OCI-LY1 (cell line): ENCODE results near the gene PDE4C.

Experiments
- H2AFZ ChIP-seq: fragments of 200-600 bp; sonication (generic), shearing (Covaris generic); 2 replicates; pipeline ENCODE4 v1.6.0; 2014; ENCODE audit warnings: antibody characterized with exemption, mild to moderate bottlenecking, low read length
- H3F3A ChIP-seq: fragments of 200-600 bp; sonication (generic), shearing (Covaris generic); 2 replicates; pipeline ENCODE4 v1.6.0; 2014; ENCODE audit warnings: mild to moderate bottlenecking, antibody characterized with exemption, low read length, moderate library complexity; ENCODE audit not compliant: insufficient read depth
- H3K27ac ChIP-seq: fragments of 200-600 bp; sonication (generic); 2 replicates; pipeline ENCODE4 v1.5.1; 2014; ENCODE audit warnings: low read length, mixed run types, mild to moderate bottlenecking, low read depth; ENCODE audit not compliant: poor library complexity, severe bottlenecking
- H3K27me3 ChIP-seq: fragments of 200-600 bp; sonication (generic); 2 replicates; pipeline ENCODE4 v1.6.0; 2014; ENCODE audit warnings: antibody characterized with exemption, mild to moderate bottlenecking, low read length, moderate library complexity; ENCODE audit not compliant: insufficient read depth
- H3K36me3 ChIP-seq: fragments of 200-600 bp; sonication (generic); 2 replicates; pipeline ENCODE4 v1.6.1; 2014; ENCODE audit warnings: mild to moderate bottlenecking, antibody characterized with exemption, low read length, moderate library complexity, mixed read lengths; ENCODE audit not compliant: insufficient read depth
- H3K4me1 ChIP-seq: fragments of 200-600 bp; sonication (generic); 2 replicates; pipeline ENCODE4 v1.5.1; 2014; ENCODE audit warnings: mild to moderate bottlenecking, low read length, moderate library complexity; ENCODE audit not compliant: insufficient read depth, severe bottlenecking
- H3K4me2 ChIP-seq: fragments of 200-600 bp; sonication (generic), shearing (Covaris generic); 2 replicates; pipeline ENCODE4 v1.6.1; 2014; ENCODE audit warnings: low read length
- H3K4me3 ChIP-seq: fragments of 200-600 bp; sonication (generic); 2 replicates; pipeline ENCODE4 v1.5.1; 2014; ENCODE audit warnings: low read length, low read depth, mild to moderate bottlenecking, mixed read lengths; ENCODE audit not compliant: poor library complexity, severe bottlenecking
- H3K79me2 ChIP-seq: fragments of 200-600 bp; shearing (Covaris generic); 2 replicates; pipeline ENCODE4 v1.6.1; 2016; ENCODE audit warnings: mixed run types, low read length, mixed read lengths; ENCODE audit not compliant: insufficient read depth
- H3K9ac ChIP-seq: fragments of 200-600 bp; sonication (generic), shearing (Covaris generic); 2 replicates; pipeline ENCODE4 v1.6.1; 2014; ENCODE audit warnings: mild to moderate bottlenecking, low read length, mixed read lengths
- H3K9me2 ChIP-seq: fragments of 200-600 bp; sonication (generic), shearing (Covaris generic); 2 replicates; pipeline ENCODE4 v1.6.1; 2014; ENCODE audit warnings: low read depth, mild to moderate bottlenecking, low read length, mixed read lengths
- H3K9me3 ChIP-seq: fragments of 200-600 bp; shearing (Covaris generic); 2 replicates; pipeline ENCODE4 v1.6.1; 2014; ENCODE audit warnings: low read length, mixed read lengths
- H4K20me1 ChIP-seq: fragments of 200-600 bp; sonication (generic), shearing (Covaris generic); 2 replicates; pipeline ENCODE4 v1.6.0; 2016; ENCODE audit warnings: mild to moderate bottlenecking, low read length; ENCODE audit not compliant: insufficient read depth
- CTCF ChIP-seq: fragments of 200-600 bp; sonication (generic), shearing (Covaris generic); IDR thresholded peaks from 2 replicates; pipeline ENCODE4 v1.5.1; 2017; ENCODE audit warnings: mild to moderate bottlenecking, antibody characterized with exemption, low read length, moderate library complexity, mixed read lengths
- EZH2 ChIP-seq: fragments of 200-600 bp; sonication (generic), shearing (Covaris generic); IDR thresholded peaks from 2 replicates; pipeline ENCODE4 v1.8.0; 2017; ENCODE audit warnings: borderline replicate concordance, mixed run types, mild to moderate bottlenecking, antibody characterized with exemption, low read length, moderate library complexity, mixed read lengths

PDE4C gene

DNA sequence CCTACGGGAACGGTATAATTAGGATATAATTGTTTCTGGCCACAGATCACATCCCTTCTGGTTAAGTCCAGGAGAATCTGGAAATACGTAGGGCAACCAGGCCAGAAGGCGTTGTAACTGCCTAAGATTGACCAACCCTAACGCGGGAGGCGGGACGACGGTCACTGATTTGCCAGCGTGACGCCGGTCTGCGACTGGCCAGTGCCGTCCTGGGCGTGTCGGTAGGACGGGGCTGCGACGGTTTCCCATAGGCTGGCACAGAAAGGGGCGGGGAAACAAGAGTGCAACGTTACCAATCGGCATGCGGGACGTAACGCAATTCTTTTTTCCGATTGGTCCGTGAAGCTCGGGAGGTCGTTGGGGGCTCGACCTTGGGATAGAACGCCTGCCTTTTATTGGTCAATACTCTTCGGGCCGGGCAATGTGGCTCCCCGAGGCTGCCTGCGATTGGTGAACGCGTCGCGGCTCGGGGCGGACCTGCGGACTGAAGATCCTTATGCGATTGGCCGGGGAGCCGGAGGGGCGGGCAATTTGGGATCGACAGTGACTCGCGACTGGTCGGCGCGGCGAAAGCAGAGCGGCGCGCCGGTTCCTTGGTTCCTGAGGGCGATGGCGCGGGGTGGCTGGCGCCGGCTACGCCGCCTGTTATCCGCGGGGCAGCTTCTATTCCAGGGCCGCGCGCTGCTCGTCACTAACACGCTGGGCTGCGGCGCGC is 33.4 kb downstream of the PDE4C start, which contains the start of gene MPV17L2:
Gene MPV17L2 (plus strand): TSS at position 546 of the 715 bp plus-strand sequence. CDS start 64 bp downstream, at position 610.
- Histone ChIP-seq H3K79me2 (no peaks in the 10 kb centered on the region), H3K9me2 (no peaks in the 10 kb centered on the region), H3K27me3 (no peaks in the 10 kb centered on the region), H3K27ac (peak within 1 kb of the TSS; percentile 89), H3K4me1 (peaks cover 38% of the 10 kb centered on the region), H3K36me3 (peaks cover 20% of the 10 kb centered on the region; the same call in 1 of the 2 replicates), H3K4me2 (peak within 1 kb of the TSS; percentile 87), H3K9me3 (no peaks in the 10 kb centered on the region), H3K4me3 (peak within 1 kb of the TSS; percentile 69), H3K9ac (peak within 1 kb of the TSS; percentile 68), H4K20me1 (no peaks in the 10 kb centered on the region), H2AFZ (no peak within 1 kb of the TSS), H3F3A (peaks cover 11% of the 10 kb centered on the region; the same call in 1 of the 2 replicates)
- TF ChIP-seq CTCF (no peak), EZH2 (no peak)

GRCh38 chr19:18191640-18192062 is 34.6 kb downstream of the PDE4C start:
- Histone ChIP-seq H3K27ac (peak overlapping the region; percentile 89), H3K36me3 (peaks cover 9% of the 10 kb centered on the region; the same call in 1 of the 2 replicates), H3K4me1 (peaks cover 38% of the 10 kb centered on the region), H3K9ac (peak overlapping the region; percentile 66; the same call in 1 of the 2 replicates), H3F3A (peaks cover 11% of the 10 kb centered on the region; the same call in 1 of the 2 replicates), H2AFZ (no peak overlapping the region), H4K20me1 (no peaks in the 10 kb centered on the region), H3K27me3 (no peaks in the 10 kb centered on the region), H3K9me3 (no peaks in the 10 kb centered on the region), H3K4me3 (peak overlapping the region; percentile 66), H3K79me2 (no peaks in the 10 kb centered on the region), H3K9me2 (no peaks in the 10 kb centered on the region), H3K4me2 (peak overlapping the region; percentile 84)
- no peak for TF ChIP-seq EZH2
- TF ChIP-seq CTCF = no peak; the same call in 1 of the 2 replicates

- H3K79me2 ChIP-seq = no peaks in the 10 kb centered on the region
- H4K20me1 ChIP-seq = no peaks in the 10 kb centered on the region
- no peak overlapping the region for H3K4me3 ChIP-seq
- H3K27me3 ChIP-seq = no peaks in the 10 kb centered on the region
- no peaks in the 10 kb centered on the region for H3K9me3 ChIP-seq
- H3K27ac ChIP-seq = no peak overlapping the region
- peaks cover 11% of the 10 kb centered on the region; the same call in 1 of the 2 replicates for H3F3A ChIP-seq
- H3K4me2 ChIP-seq = no peak overlapping the region
- H3K9me2 ChIP-seq = no peaks in the 10 kb centered on the region
- no peak for TF ChIP-seq EZH2
- TF ChIP-seq CTCF = no peak
- H3K36me3 ChIP-seq = no peaks in the 10 kb centered on the region
- no peak overlapping the region for H3K9ac ChIP-seq
- no peak overlapping the region for H2AFZ ChIP-seq
- peaks cover 31% of the 10 kb centered on the region for H3K4me1 ChIP-seq
Measured at GRCh38 chr19:18190278-18190677, 36.0 kb downstream of the PDE4C start.
